ENCODE data around the gene GBP2. TPM values are rescaled to one million over a fixed set of nuclear protein-coding genes. Genes with fewer than 3 reads are reported as not detected.
"Not testable (repeated sequence)": the region's sequence is repeated elsewhere in the genome, so short reads cannot be mapped to it uniquely, and the experiment has no call there.

GBP2 gene
- total RNA-seq, 2 donors from 2014 or later, result 205 to 313 TPM

- Mint-ChIP-seq H3K4me3 (no peak overlapping the region), H3K9me3 (no peaks in the 10 kb centered on the region), H3K4me1 (peaks cover 4% of the 10 kb centered on the region), H3K27me3 (peaks cover 7% of the 10 kb centered on the region), H3K27ac (no peak overlapping the region), H3K36me3 (ENCODE audit: low read depth) (no peaks in the 10 kb centered on the region)
- ATAC-seq (replicated peaks), result no peak
Observed at GRCh38 chr1:89146721-89147120, 20.8 kb upstream of the GBP2 start.

- no peak for ATAC-seq (replicated peaks)
- peaks cover 4% of the 10 kb centered on the region for H3K4me1 Mint-ChIP-seq
- H3K36me3 Mint-ChIP-seq (ENCODE audit: low read depth), result no peaks in the 10 kb centered on the region
- H3K9me3 Mint-ChIP-seq, result no peaks in the 10 kb centered on the region
- peaks cover 6% of the 10 kb centered on the region for H3K27me3 Mint-ChIP-seq
- H3K4me3 Mint-ChIP-seq, result no peak overlapping the region
- no peak overlapping the region for H3K27ac Mint-ChIP-seq
Observed at GRCh38 chr1:89143484-89143883, 17.6 kb upstream of the GBP2 start.

GRCh38 chr1:89142160-89142559, 16.2 kb upstream of the GBP2 start:
- no peak for ATAC-seq (replicated peaks)
- H3K4me1 Mint-ChIP-seq, result no peaks in the 10 kb centered on the region

GRCh38 chr1:89133747-89134146, 7.8 kb upstream of the GBP2 start:
- no peaks in the 10 kb centered on the region for H3K27me3 Mint-ChIP-seq

More at GRCh38 chr1:89142160-89142559, 16.2 kb upstream of the GBP2 start:
- Mint-ChIP-seq H3K4me3 (no peak overlapping the region), H3K9me3 (no peaks in the 10 kb centered on the region), H3K27ac (no peak overlapping the region), H3K36me3 (ENCODE audit: low read depth) (no peaks in the 10 kb centered on the region), H3K27me3 (no peaks in the 10 kb centered on the region)

GRCh38 chr1:89130716-89131115, 4.8 kb upstream of the GBP2 start:
- peaks cover 4% of the 10 kb centered on the region for H3K9me3 Mint-ChIP-seq
- H3K27me3 Mint-ChIP-seq, result no peaks in the 10 kb centered on the region
- H3K4me3 Mint-ChIP-seq, result no peak overlapping the region
- no peak for ATAC-seq (replicated peaks)
- H3K27ac Mint-ChIP-seq, result no peak overlapping the region
- peaks cover 17% of the 10 kb centered on the region for H3K36me3 Mint-ChIP-seq (ENCODE audit: low read depth)
- H3K4me1 Mint-ChIP-seq, result peaks cover 21% of the 10 kb centered on the region

More at GRCh38 chr1:89133747-89134146, 7.8 kb upstream of the GBP2 start:
- H3K4me3 Mint-ChIP-seq, result no peak overlapping the region
- H3K9me3 Mint-ChIP-seq, result peaks cover 4% of the 10 kb centered on the region
- ATAC-seq (replicated peaks), result no peak
- peaks cover 2% of the 10 kb centered on the region for H3K36me3 Mint-ChIP-seq (ENCODE audit: low read depth)
- H3K27ac Mint-ChIP-seq, result no peak overlapping the region
- H3K4me1 Mint-ChIP-seq, result peaks cover 13% of the 10 kb centered on the region

GRCh38 chr1:89129911-89130310, 4.0 kb upstream of the GBP2 start:
- no peak for ATAC-seq (replicated peaks)
- Mint-ChIP-seq H3K36me3 (ENCODE audit: low read depth) (peaks cover 17% of the 10 kb centered on the region), H3K4me1 (peaks cover 21% of the 10 kb centered on the region), H3K4me3 (peak overlapping the region; percentile 91), H3K9me3 (peaks cover 4% of the 10 kb centered on the region), H3K27ac (peak overlapping the region; percentile 95), H3K27me3 (no peaks in the 10 kb centered on the region)

GRCh38 chr1:89128003-89128458, 2.1 kb upstream of the GBP2 start:
- Mint-ChIP-seq H3K4me1 (peaks cover 23% of the 10 kb centered on the region), H3K27ac (peak overlapping the region; percentile 95), H3K4me3 (peak overlapping the region; percentile 91), H3K36me3 (ENCODE audit: low read depth) (peaks cover 17% of the 10 kb centered on the region)
- not testable (repeated sequence) for H3K9me3 Mint-ChIP-seq; H3K27me3 Mint-ChIP-seq; ATAC-seq (replicated peaks)

- ATAC-seq (replicated peaks), result peak; percentile 67
- peak overlapping the region; percentile 91 for H3K4me3 Mint-ChIP-seq
- H3K27me3 Mint-ChIP-seq, H3K9me3 Mint-ChIP-seq: not testable (repeated sequence)
- peaks cover 17% of the 10 kb centered on the region for H3K36me3 Mint-ChIP-seq (ENCODE audit: low read depth)
- peaks cover 31% of the 10 kb centered on the region for H3K4me1 Mint-ChIP-seq
- peak overlapping the region; percentile 98 for H3K27ac Mint-ChIP-seq
Observed at GRCh38 chr1:89126602-89127565, 970 bp upstream of the GBP2 start.

GRCh38 chr1:89125240-89125912, 538 bp downstream of the GBP2 start:
- Mint-ChIP-seq H3K9me3 (peaks cover 4% of the 10 kb centered on the region), H3K27ac (peak overlapping the region; percentile 98), H3K27me3 (no peaks in the 10 kb centered on the region), H3K4me3 (peak overlapping the region; percentile 91), H3K36me3 (ENCODE audit: low read depth) (peaks cover 17% of the 10 kb centered on the region), H3K4me1 (peaks cover 30% of the 10 kb centered on the region)
- ATAC-seq (replicated peaks), result peak; percentile 25

GRCh38 chr1:89121641-89122040, 4.3 kb downstream of the GBP2 start:
- no peak overlapping the region for H3K27ac Mint-ChIP-seq
- ATAC-seq (replicated peaks), result no peak
- no peaks in the 10 kb centered on the region for H3K9me3 Mint-ChIP-seq
- H3K36me3 Mint-ChIP-seq (ENCODE audit: low read depth), result peaks cover 1% of the 10 kb centered on the region
- H3K4me1 Mint-ChIP-seq, result peaks cover 10% of the 10 kb centered on the region
- H3K4me3 Mint-ChIP-seq, result peak overlapping the region; percentile 91
- no peaks in the 10 kb centered on the region for H3K27me3 Mint-ChIP-seq

- Mint-ChIP-seq H3K27ac (peak overlapping the region; percentile 84), H3K4me3 (peak overlapping the region; percentile 36), H3K36me3 (ENCODE audit: low read depth) (no peaks in the 10 kb centered on the region), H3K27me3 (no peaks in the 10 kb centered on the region), H3K4me1 (peaks cover 30% of the 10 kb centered on the region), H3K9me3 (no peaks in the 10 kb centered on the region)
- peak; percentile 61 for ATAC-seq (replicated peaks)
Observed at GRCh38 chr1:89114662-89115061, 11.3 kb downstream of the GBP2 start.

- Mint-ChIP-seq H3K27ac (peak overlapping the region; percentile 33), H3K36me3 (ENCODE audit: low read depth) (no peaks in the 10 kb centered on the region), H3K27me3 (no peaks in the 10 kb centered on the region), H3K4me3 (no peak overlapping the region), H3K9me3 (no peaks in the 10 kb centered on the region), H3K4me1 (peaks cover 32% of the 10 kb centered on the region)
- no peak for ATAC-seq (replicated peaks)
Observed at GRCh38 chr1:89112871-89113613, 12.9 kb downstream of the GBP2 start.

GRCh38 chr1:89104687-89105086, 21.2 kb downstream of the GBP2 start:
- peak overlapping the region; percentile 56 for H3K27ac Mint-ChIP-seq
- no peak overlapping the region for H3K4me3 Mint-ChIP-seq
- peaks cover 3% of the 10 kb centered on the region for H3K9me3 Mint-ChIP-seq
- no peaks in the 10 kb centered on the region for H3K36me3 Mint-ChIP-seq (ENCODE audit: low read depth)
- H3K4me1 Mint-ChIP-seq, result peaks cover 12% of the 10 kb centered on the region
- peak; percentile 5 for ATAC-seq (replicated peaks)
- no peaks in the 10 kb centered on the region for H3K27me3 Mint-ChIP-seq

- peaks cover 3% of the 10 kb centered on the region for H3K9me3 Mint-ChIP-seq
- ATAC-seq (replicated peaks), result peak; percentile 76
- peaks cover 11% of the 10 kb centered on the region for H3K4me1 Mint-ChIP-seq
- no peaks in the 10 kb centered on the region for H3K27me3 Mint-ChIP-seq
- no peak overlapping the region for H3K4me3 Mint-ChIP-seq
- peak overlapping the region; percentile 56 for H3K27ac Mint-ChIP-seq
- H3K36me3 Mint-ChIP-seq (ENCODE audit: low read depth), result no peaks in the 10 kb centered on the region
Observed at GRCh38 chr1:89104147-89104546, 21.8 kb downstream of the GBP2 start.
